Astrocyte (in vitro differentiated cells and primary cell): ENCODE data around the gene NPRL2. TPM values are rescaled to one million over a fixed set of nuclear protein-coding genes. Genes with fewer than 3 reads are reported as not detected.
A peak's percentile ranks its signal among the peaks of the same experiment; 100 is the strongest.

Source experiments
- DNase-seq: peaks from one replicate; pipeline ENCODE4 v3.0.0-alpha.2; 2010; ENCODE audit warnings: low read depth
- FAIRE-seq: peaks from 2 replicates; lab custom pipeline; 2011; peaks lifted over from hg19 to GRCh38; lab: Jason Lieb, UNC
- H2AFZ ChIP-seq: 2 replicates; pipeline ENCODE4 v1.6.0; 2012; ENCODE audit warnings: low read depth, low read length, inconsistent platforms
- H3K27ac ChIP-seq: 2 replicates; pipeline ENCODE4 v1.5.1; 2011; ENCODE audit warnings: low read depth, low read length, inconsistent platforms
- H3K27me3 ChIP-seq: 2 replicates; pipeline ENCODE4 v1.6.0; 2011; ENCODE audit warnings: low read length, inconsistent platforms; ENCODE audit not compliant: insufficient read depth
- H3K36me3 ChIP-seq: 2 replicates; pipeline ENCODE4 v1.5.1; 2011; ENCODE audit warnings: low read length, inconsistent platforms; ENCODE audit not compliant: insufficient read depth
- H3K4me1 ChIP-seq: 2 replicates; pipeline ENCODE4 v1.5.1; 2011; ENCODE audit warnings: low read length, inconsistent platforms; ENCODE audit not compliant: insufficient read depth
- H3K4me2 ChIP-seq: 2 replicates; pipeline ENCODE4 v1.6.0; 2012; ENCODE audit warnings: low read length, inconsistent platforms
- H3K4me3 ChIP-seq: 2 replicates; pipeline ENCODE4 v1.5.1; 2011; ENCODE audit warnings: low read depth, mild to moderate bottlenecking, low read length, inconsistent platforms; ENCODE audit not compliant: insufficient read depth
- H3K79me2 ChIP-seq: 2 replicates; pipeline ENCODE4 v1.6.0; 2012; ENCODE audit warnings: mild to moderate bottlenecking, low read length, inconsistent platforms; ENCODE audit not compliant: insufficient read depth
- H3K9ac ChIP-seq: 2 replicates; pipeline ENCODE4 v1.6.0; 2012; ENCODE audit warnings: mild to moderate bottlenecking, low read length, inconsistent platforms
- H3K9me3 ChIP-seq: 2 replicates; pipeline ENCODE4 v1.5.1; 2012; ENCODE audit warnings: low read depth, mild to moderate bottlenecking, low read length, inconsistent platforms; ENCODE audit not compliant: insufficient read depth
- H4K20me1 ChIP-seq: 2 replicates; pipeline ENCODE4 v1.6.0; 2012; ENCODE audit warnings: low read length, inconsistent platforms; ENCODE audit not compliant: insufficient read depth
- H3K27ac Mint-ChIP-seq: one replicate; pipeline ENCODE4 v1.8.0; 2021; ENCODE audit warnings: mild to moderate bottlenecking, mixed read lengths; ENCODE audit not compliant: unreplicated experiment
- H3K27me3 Mint-ChIP-seq: one replicate; pipeline ENCODE4 v1.8.0; 2021; ENCODE audit warnings: low read depth, mixed read lengths; ENCODE audit not compliant: unreplicated experiment
- H3K36me3 Mint-ChIP-seq: one replicate; pipeline ENCODE4 v1.8.0; 2021; ENCODE audit warnings: low read depth, mixed read lengths; ENCODE audit not compliant: unreplicated experiment
- H3K4me1 Mint-ChIP-seq: one replicate; pipeline ENCODE4 v1.8.0; 2021; ENCODE audit warnings: low read depth, mixed read lengths; ENCODE audit not compliant: unreplicated experiment
- H3K4me3 Mint-ChIP-seq: one replicate; pipeline ENCODE4 v1.8.0; 2021; ENCODE audit warnings: mild to moderate bottlenecking, moderate library complexity, mixed read lengths; ENCODE audit not compliant: unreplicated experiment
- H3K9me3 Mint-ChIP-seq: one replicate; pipeline ENCODE4 v1.8.0; 2021; ENCODE audit warnings: mild to moderate bottlenecking, mixed read lengths; ENCODE audit not compliant: unreplicated experiment
- CTCF ChIP-seq: IDR thresholded peaks from 2 replicates; pipeline ENCODE4 v1.5.1; 2011; ENCODE audit warnings: low read depth, mild to moderate bottlenecking, inconsistent platforms, low read length, moderate library complexity; ENCODE audit not compliant: insufficient read depth
- EZH2 ChIP-seq: IDR thresholded peaks from 2 replicates; pipeline ENCODE4 v1.6.1; 2012; ENCODE audit warnings: mild to moderate bottlenecking, low read length, inconsistent platforms; ENCODE audit not compliant: insufficient read depth
- total RNA-seq: library from RNA; stranded (reverse); gene quantifications from 2 replicates; pipeline ENCODE4 v1.2.1, GENCODE V29; 2021

The NPRL2 gene
- total RNA-seq, 1 donor from 2014 or later = 15.7 TPM

GRCh38 chr3:50352781-50353180, 2.2 kb upstream of the NPRL2 start:
- no peak overlapping the region for H3K4me3 ChIP-seq
- H3K4me3 Mint-ChIP-seq = no peak overlapping the region
- peaks cover 11% of the 10 kb centered on the region for H3K36me3 Mint-ChIP-seq
- no peak overlapping the region for H2AFZ ChIP-seq
- H3K9me3 ChIP-seq = no peaks in the 10 kb centered on the region
- no peak overlapping the region for H3K4me2 ChIP-seq
- TF ChIP-seq EZH2 = no peak
- peak; percentile 28 for TF ChIP-seq CTCF
- H3K36me3 ChIP-seq = peaks cover 11% of the 10 kb centered on the region
- H3K27ac Mint-ChIP-seq = no peak overlapping the region
- no peaks in the 10 kb centered on the region for H3K27me3 Mint-ChIP-seq
- H3K27ac ChIP-seq = peak overlapping the region; percentile 4
- peaks cover 45% of the 10 kb centered on the region for H3K4me1 ChIP-seq
- H3K9ac ChIP-seq = no peak overlapping the region
- DNase-seq = no peak
- H3K4me1 Mint-ChIP-seq = peaks cover 24% of the 10 kb centered on the region
- no peaks in the 10 kb centered on the region for H3K9me3 Mint-ChIP-seq
- H4K20me1 ChIP-seq = peaks cover 63% of the 10 kb centered on the region
- FAIRE-seq = no peak
- no peaks in the 10 kb centered on the region for H3K27me3 ChIP-seq
- peaks cover 83% of the 10 kb centered on the region for H3K79me2 ChIP-seq

GRCh38 chr3:50351323-50351697, 735 bp upstream of the NPRL2 start:
- Histone ChIP-seq H3K4me1 (peaks cover 30% of the 10 kb centered on the region), H3K27ac (no peak overlapping the region), H3K4me2 (peak overlapping the region; percentile 100), H3K36me3 (peaks cover 11% of the 10 kb centered on the region), H3K9me3 (no peaks in the 10 kb centered on the region), H3K4me3 (peak overlapping the region; percentile 92), H3K27me3 (no peaks in the 10 kb centered on the region), H3K79me2 (peaks cover 68% of the 10 kb centered on the region), H4K20me1 (peaks cover 52% of the 10 kb centered on the region), H3K9ac (peak overlapping the region; percentile 85), H2AFZ (peak overlapping the region; percentile 98)
- TF ChIP-seq EZH2 = no peak
- no peak for TF ChIP-seq CTCF
- Mint-ChIP-seq H3K4me1 (peaks cover 10% of the 10 kb centered on the region), H3K4me3 (peak overlapping the region; percentile 83), H3K27ac (peak overlapping the region; percentile 80), H3K27me3 (no peaks in the 10 kb centered on the region), H3K36me3 (peaks cover 11% of the 10 kb centered on the region), H3K9me3 (no peaks in the 10 kb centered on the region)
- DNase-seq = no peak
- FAIRE-seq = no peak

- Mint-ChIP-seq H3K27me3 (peaks cover 4% of the 10 kb centered on the region), H3K9me3 (peaks cover 2% of the 10 kb centered on the region), H3K36me3 (peaks cover 7% of the 10 kb centered on the region), H3K27ac (no peak overlapping the region), H3K4me3 (peak overlapping the region; percentile 83), H3K4me1 (peaks cover 10% of the 10 kb centered on the region)
- peaks cover 31% of the 10 kb centered on the region for H3K4me1 ChIP-seq
- H2AFZ ChIP-seq = peak overlapping the region; percentile 98
- FAIRE-seq (no peak), DNase-seq (no peak)
- H3K4me3 ChIP-seq = peak overlapping the region; percentile 92
- peaks cover 41% of the 10 kb centered on the region for H4K20me1 ChIP-seq
- peaks cover 57% of the 10 kb centered on the region for H3K79me2 ChIP-seq
- TF ChIP-seq CTCF (no peak), EZH2 (no peak)
- H3K27me3 ChIP-seq = no peaks in the 10 kb centered on the region
- peak overlapping the region; percentile 80 for H3K27ac ChIP-seq
- no peaks in the 10 kb centered on the region for H3K9me3 ChIP-seq
- peaks cover 11% of the 10 kb centered on the region for H3K36me3 ChIP-seq
- peak overlapping the region; percentile 85 for H3K9ac ChIP-seq
- H3K4me2 ChIP-seq = peak overlapping the region; percentile 100
These were observed 405 bp downstream of the NPRL2 start for GRCh38 chr3:50350213-50350526.
